Transverse colon (tissue), 4 donors: ENCODE data around the gene S100A10.

Source experiments
- EP300 ChIP-seq: sonication (generic); formaldehyde crosslinking; IDR thresholded peaks from one replicate; pipeline ENCODE4 v1.6.1; 2017; ENCODE audit warnings: antibody characterized with exemption, low read depth
- POLR2A ChIP-seq: fragments of 450-650 bp; IDR thresholded peaks from one replicate; pipeline ENCODE4 v1.6.1; 2016; ENCODE audit warnings: antibody characterized with exemption, mild to moderate bottlenecking, moderate library complexity
- POLR2AphosphoS5 ChIP-seq, 3 donors: sonication (generic); formaldehyde crosslinking; IDR thresholded peaks; one replicate each; pipeline ENCODE4 v1.6.1; 2016; ENCODE audit warnings: antibody characterized with exemption in 3 of 3
- TF ChIP-seq, protein P1 (sequence below), 5 experiments: fragments of 200-600 bp in 3 of 5; fragments of 450-650 bp in 2 of 5; sonication (generic) in 3 of 5; IDR thresholded peaks; 1 replicate in 2 of 5; 2 replicates in 3 of 5; pipeline ENCODE4 v1.5.1; 2016 to 2017; ENCODE audit warnings: antibody characterized with exemption in 5 of 5, inconsistent platforms in 3 of 5, mild to moderate bottlenecking in 2 of 5, moderate library complexity in 1 of 5

DNA sequence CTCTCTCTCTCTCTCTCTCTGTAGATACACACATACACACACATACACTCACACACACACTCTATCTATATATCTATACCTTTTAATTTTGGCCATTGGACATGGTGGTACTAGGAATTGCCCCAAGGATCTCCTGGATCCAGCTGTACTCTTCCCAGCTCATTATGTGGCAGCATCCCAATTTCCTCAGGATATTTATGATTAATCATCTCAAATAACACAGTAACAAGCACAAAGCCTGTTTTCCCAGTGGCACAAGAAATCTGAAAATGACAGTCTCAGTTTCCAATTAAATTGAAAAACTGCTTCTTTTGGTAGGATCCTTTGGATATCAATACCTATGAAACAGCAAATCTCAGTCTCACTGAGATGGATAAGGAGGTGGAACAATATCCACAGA is 27.6 kb downstream of the S100A10 start:
- no peak for TF ChIP-seq POLR2A
- TF ChIP-seq, protein P1, sequence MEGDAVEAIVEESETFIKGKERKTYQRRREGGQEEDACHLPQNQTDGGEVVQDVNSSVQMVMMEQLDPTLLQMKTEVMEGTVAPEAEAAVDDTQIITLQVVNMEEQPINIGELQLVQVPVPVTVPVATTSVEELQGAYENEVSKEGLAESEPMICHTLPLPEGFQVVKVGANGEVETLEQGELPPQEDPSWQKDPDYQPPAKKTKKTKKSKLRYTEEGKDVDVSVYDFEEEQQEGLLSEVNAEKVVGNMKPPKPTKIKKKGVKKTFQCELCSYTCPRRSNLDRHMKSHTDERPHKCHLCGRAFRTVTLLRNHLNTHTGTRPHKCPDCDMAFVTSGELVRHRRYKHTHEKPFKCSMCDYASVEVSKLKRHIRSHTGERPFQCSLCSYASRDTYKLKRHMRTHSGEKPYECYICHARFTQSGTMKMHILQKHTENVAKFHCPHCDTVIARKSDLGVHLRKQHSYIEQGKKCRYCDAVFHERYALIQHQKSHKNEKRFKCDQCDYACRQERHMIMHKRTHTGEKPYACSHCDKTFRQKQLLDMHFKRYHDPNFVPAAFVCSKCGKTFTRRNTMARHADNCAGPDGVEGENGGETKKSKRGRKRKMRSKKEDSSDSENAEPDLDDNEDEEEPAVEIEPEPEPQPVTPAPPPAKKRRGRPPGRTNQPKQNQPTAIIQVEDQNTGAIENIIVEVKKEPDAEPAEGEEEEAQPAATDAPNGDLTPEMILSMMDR (IDR thresholded peaks at IDR 0.05): no peak
- no peak for TF ChIP-seq EP300
- TF ChIP-seq POLR2AphosphoS5 (IDR thresholded peaks at IDR 0.05): no peak
